Psoas muscle (tissue), 8 donors: ENCODE measurements around the gene SMG7. TPM values are rescaled to one million over a fixed set of nuclear protein-coding genes. Genes with fewer than 3 reads are reported as not detected.

ENCODE experiments used
- ATAC-seq, 4 donors: fragments of 200-7000 bp; cut with Tn5 transposase; one replicate each; pipeline ENCODE4 v1.9.1; 2020; ENCODE audit warnings: moderate library complexity in 3 of 4, mild to moderate bottlenecking in 2 of 4
- DNase-seq, 2 donors: peaks; one replicate each; pipeline ENCODE4 v3.0.0-alpha.2; 2020
- H3K27ac ChIP-seq: fragments of 200-600 bp; one replicate; pipeline ENCODE4 v1.8.0; 2022
- H3K27me3 ChIP-seq, 3 donors: fragments of 200-600 bp in 1 of 3; one replicate each; pipeline versions ENCODE4 v1.6.1 to v1.8.0; 2013 to 2022; ENCODE audit warnings: low read length in 2 of 3, mild to moderate bottlenecking in 2 of 3, moderate library complexity in 1 of 3; ENCODE audit not compliant: insufficient read depth in 3 of 3
- H3K36me3 ChIP-seq, 2 donors: fragments of 200-600 bp in 1 of 2; one replicate each; pipeline versions ENCODE4 v1.6.1 to v1.8.0; 2013 to 2022; ENCODE audit warnings: low read depth in 1 of 2, mild to moderate bottlenecking in 1 of 2, moderate library complexity in 1 of 2; ENCODE audit not compliant: insufficient read depth in 1 of 2
- H3K4me1 ChIP-seq: fragments of 200-600 bp; one replicate; pipeline ENCODE4 v1.8.0; 2022
- H3K4me3 ChIP-seq: fragments of 200-600 bp; one replicate; pipeline ENCODE4 v1.8.0; 2022; ENCODE audit warnings: mild to moderate bottlenecking
- H3K9me3 ChIP-seq: fragments of 200-600 bp; one replicate; pipeline ENCODE4 v1.8.0; 2022
- WGBS, 3 donors: extraction: QIAGEN DNeasy Blood & Tissue Kit; methylation state at CpG; one replicate each; pipeline versions ENCODE4 v1.1.6 to v1.1.7; 2013; 5-methylcytosine and 5-hydroxymethylcytosine counted together
- intact Hi-C, 2 donors: fragments of 100-400 bp; cut with DNase I; formaldehyde crosslinking; loops; one replicate each; pipeline versions ENCODE4 v1.11.0 to v1.14.2; 2022
- polyA plus RNA-seq, 3 donors: library from polyadenylated mRNA; stranded (reverse); fragments of 200-250 nt; gene quantifications; one replicate each; pipeline ENCODE4 v1.2.3, GENCODE V29; 2013
- total RNA-seq, 4 donors: library from RNA; stranded (reverse); fragmentation: NEBNext Ultra II Directional in 2 of 4; extraction: Animal tissue kit (Norgen Biotek cat#: 25700) in 2 of 4; gene quantifications; one replicate each; pipeline versions ENCODE4 v1.2.1 to v1.2.4, GENCODE V29; 2021 to 2023
- TF ChIP-seq, protein P1 (sequence below): fragments of 200-600 bp; IDR thresholded peaks from one replicate; pipeline ENCODE4 v1.8.0; 2022; ENCODE audit warnings: antibody characterized with exemption
- donor health status: healthy with polysubstance abuse.
- donor health status: DM: no; HTN: no; CAD: no; lungs with moderate emphysema.
- donor health status: Bipolar disorder and iron deficiency.
- donor health status: healthy.
- donor health status: DM: yes; HTN: yes; CAD: no.
- donor health status: DM: no; HTN: no; CAD: no.
- donor health status: DM: no; HTN: no; CAD: no.
- donor health status: DM: yes; HTN: yes; CAD: no.

Gene SMG7
- total and polyA plus RNA-seq, 7 donors, result 14.1 to 40.3 (median 26.4) TPM

DNA sequence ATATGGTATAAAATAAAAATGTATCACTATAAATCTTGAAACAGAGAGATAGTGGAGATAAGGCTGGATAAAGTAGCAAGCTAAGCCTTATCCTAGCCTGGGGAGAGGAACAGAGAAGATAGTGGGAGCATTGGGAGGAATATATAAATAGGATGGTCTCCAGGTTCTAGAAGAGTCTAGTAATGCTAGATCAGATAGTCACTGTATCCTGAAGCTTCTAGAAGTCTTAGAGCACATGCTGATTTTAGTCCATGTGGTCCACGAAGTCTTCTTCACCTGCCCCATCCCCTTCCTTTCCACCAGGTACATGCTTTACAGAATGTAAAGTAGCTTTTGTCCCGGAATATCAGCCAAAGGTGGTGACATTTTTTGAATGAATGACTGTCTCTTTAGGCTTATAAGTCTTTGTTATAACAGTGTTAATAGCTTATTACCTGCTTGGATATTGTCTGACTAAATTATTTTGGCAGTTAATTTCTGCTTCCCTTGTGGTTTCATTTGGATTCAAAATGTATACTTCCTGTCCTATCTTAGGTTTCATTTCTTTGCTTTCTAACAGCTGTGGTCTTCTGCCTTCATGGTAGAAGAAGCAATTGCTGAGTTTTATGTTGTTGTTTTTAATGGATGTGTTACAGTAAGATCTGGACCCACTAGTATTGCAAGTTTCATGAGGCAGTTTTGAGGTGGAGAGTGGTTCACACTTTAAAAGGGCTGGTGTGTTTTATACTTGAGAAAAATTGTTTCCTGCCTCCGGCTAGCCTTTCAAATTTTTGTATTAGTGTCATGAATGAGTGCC, 5.9 kb downstream of the SMG7 start:
- no peak for ATAC-seq
- Histone ChIP-seq H3K9me3 (no peaks in the 10 kb centered on the region), H3K4me1 (peaks cover 69% of the 10 kb centered on the region), H3K4me3 (no peak overlapping the region), H3K27me3 (no peaks in the 10 kb centered on the region), H3K27ac (no peak overlapping the region), H3K36me3 (no peaks in the 10 kb centered on the region)
- TF ChIP-seq, protein P1, sequence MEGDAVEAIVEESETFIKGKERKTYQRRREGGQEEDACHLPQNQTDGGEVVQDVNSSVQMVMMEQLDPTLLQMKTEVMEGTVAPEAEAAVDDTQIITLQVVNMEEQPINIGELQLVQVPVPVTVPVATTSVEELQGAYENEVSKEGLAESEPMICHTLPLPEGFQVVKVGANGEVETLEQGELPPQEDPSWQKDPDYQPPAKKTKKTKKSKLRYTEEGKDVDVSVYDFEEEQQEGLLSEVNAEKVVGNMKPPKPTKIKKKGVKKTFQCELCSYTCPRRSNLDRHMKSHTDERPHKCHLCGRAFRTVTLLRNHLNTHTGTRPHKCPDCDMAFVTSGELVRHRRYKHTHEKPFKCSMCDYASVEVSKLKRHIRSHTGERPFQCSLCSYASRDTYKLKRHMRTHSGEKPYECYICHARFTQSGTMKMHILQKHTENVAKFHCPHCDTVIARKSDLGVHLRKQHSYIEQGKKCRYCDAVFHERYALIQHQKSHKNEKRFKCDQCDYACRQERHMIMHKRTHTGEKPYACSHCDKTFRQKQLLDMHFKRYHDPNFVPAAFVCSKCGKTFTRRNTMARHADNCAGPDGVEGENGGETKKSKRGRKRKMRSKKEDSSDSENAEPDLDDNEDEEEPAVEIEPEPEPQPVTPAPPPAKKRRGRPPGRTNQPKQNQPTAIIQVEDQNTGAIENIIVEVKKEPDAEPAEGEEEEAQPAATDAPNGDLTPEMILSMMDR, result no peak
- WGBS, 3 donors, result 80 to 88% (median 87%) methylated on average over 3 of the region's 3 CpGs
- intact Hi-C loops, result no loop called here
- DNase-seq, result no peak

DNA sequence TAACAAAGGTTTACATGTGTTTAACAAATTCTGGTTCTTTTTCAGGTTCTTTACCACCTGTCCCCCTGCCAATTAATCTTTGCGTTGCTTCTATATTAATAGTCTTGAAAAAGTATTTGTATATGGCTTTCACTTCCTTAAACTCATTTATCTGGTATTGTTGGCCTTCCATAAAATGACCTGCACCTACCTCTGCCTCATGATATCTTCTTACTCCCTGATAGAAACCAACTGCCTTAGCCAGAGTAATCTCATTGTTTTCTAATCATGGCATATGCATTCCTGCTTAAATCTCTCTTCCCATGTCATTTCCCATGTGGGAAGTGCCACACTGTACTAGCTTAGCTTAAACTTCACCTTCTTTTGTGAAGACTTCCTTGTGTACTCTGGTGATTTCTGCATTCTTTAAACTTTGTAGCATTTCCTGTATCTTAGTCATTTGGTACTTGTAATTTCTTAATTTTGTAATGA, 8.7 kb downstream of the SMG7 start:
- TF ChIP-seq, protein P1, result no peak
- no peak for ATAC-seq
- H3K27ac ChIP-seq, result no peak overlapping the region
- H3K36me3 ChIP-seq, result no peaks in the 10 kb centered on the region
- no peaks in the 10 kb centered on the region for H3K27me3 ChIP-seq
- intact Hi-C loops, result no loop called here
- no peaks in the 10 kb centered on the region for H3K9me3 ChIP-seq
- WGBS, 3 donors, result 69 to 74% (median 73%) methylated on average over 1 of the region's 1 CpG
- H3K4me3 ChIP-seq, result no peak overlapping the region
- H3K4me1 ChIP-seq, result peaks cover 49% of the 10 kb centered on the region
- no peak for DNase-seq

DNA sequence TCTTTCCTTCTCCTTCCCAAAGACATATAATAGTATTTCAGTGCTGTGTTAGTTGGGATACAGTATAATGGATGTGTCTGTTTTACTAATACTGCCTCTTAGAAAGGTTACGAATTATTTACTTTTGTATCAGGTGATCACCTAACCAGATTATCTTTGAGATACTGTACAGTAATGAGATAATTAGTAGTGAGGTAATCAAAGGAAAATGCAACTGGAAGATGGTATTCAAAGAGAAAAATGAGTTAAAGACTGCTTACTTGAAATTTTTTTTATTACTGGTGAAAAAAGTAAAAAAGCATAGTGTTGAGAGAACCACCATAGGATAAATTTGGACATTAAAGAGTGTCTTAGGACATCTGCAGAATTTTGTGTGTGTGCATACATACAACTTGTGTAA, 10.9 kb downstream of the SMG7 start:
- H3K4me3 ChIP-seq, result no peak overlapping the region
- ATAC-seq, result no peak
- H3K36me3 ChIP-seq, result no peaks in the 10 kb centered on the region
- intact Hi-C loops, result no loop called here
- no peaks in the 10 kb centered on the region for H3K9me3 ChIP-seq
- DNase-seq, result no peak
- H3K4me1 ChIP-seq, result peaks cover 38% of the 10 kb centered on the region
- WGBS, 3 donors, result 93 to 98% (median 94%) methylated on average over 1 of the region's 1 CpG
- no peaks in the 10 kb centered on the region for H3K27me3 ChIP-seq
- TF ChIP-seq, protein P1, result no peak
- H3K27ac ChIP-seq, result no peak overlapping the region

DNA sequence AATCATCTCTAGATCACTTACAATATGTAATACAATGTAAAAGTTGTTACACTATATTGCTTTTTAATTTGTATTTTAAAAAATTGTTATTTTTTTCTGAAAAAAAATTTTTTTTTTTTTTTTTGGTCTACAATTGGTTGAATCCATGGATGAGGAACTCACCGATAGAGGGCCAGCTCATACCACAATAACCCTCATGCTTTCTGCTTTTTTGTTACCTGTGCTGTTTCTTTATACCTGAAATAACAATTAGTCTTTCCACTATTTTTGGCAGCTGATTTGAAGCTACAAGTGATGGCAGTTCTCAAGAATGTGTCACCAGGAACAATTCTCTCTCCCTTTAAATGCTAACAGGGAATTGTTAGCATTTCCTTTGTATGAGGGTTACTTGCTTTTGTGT, 12.0 kb downstream of the SMG7 start:
- no peaks in the 10 kb centered on the region for H3K27me3 ChIP-seq
- intact Hi-C loops, result no loop called here
- no peaks in the 10 kb centered on the region for H3K9me3 ChIP-seq
- DNase-seq (no peak), ATAC-seq (no peak)
- H3K27ac ChIP-seq, result no peak overlapping the region
- peaks cover 31% of the 10 kb centered on the region for H3K4me1 ChIP-seq
- H3K4me3 ChIP-seq, result no peak overlapping the region
- WGBS, 3 donors, result 92 to 100% (median 92%) methylated on average over 1 of the region's 1 CpG
- no peaks in the 10 kb centered on the region for H3K36me3 ChIP-seq
- TF ChIP-seq, protein P1, result no peak
